Stomach (tissue), 4 donors: Measurements from ENCODE around the gene LIME1.

Experiments used
- CTCF ChIP-seq, 7 experiments: fragments of 450-650 bp in 4 of 7; fragments of 200-600 bp in 3 of 7; sonication (generic) in 3 of 7; IDR thresholded peaks; one replicate each; pipeline ENCODE4 v1.5.1; 2016 to 2019; ENCODE audit warnings: antibody characterized with exemption in 7 of 7, control low read depth in 2 of 7, mild to moderate bottlenecking in 1 of 7
- POLR2A ChIP-seq, 4 donors: fragments of 450-650 bp; IDR thresholded peaks; one replicate each; pipeline ENCODE4 v1.6.1; 2016; ENCODE audit warnings: antibody characterized with exemption in 4 of 4, control low read depth in 2 of 4, mild to moderate bottlenecking in 1 of 4, moderate library complexity in 1 of 4
- POLR2AphosphoS5 ChIP-seq, 3 donors: sonication (generic); formaldehyde crosslinking; IDR thresholded peaks; one replicate each; pipeline ENCODE4 v1.6.1; 2016; ENCODE audit warnings: antibody characterized with exemption in 3 of 3

- TF ChIP-seq POLR2AphosphoS5 (IDR thresholded peaks at IDR 0.05) (no peak), CTCF (IDR thresholded peaks at IDR 0.05) (no peak), POLR2A (IDR thresholded peaks at IDR 0.05) (no peak)
These were observed 8.3 kb downstream of the LIME1 start for GRCh38 chr20:63744574-63745423.
